Osteocyte (in vitro differentiated cells): Measurements from ENCODE around the gene BCL10. TPM values are rescaled to one million over a fixed set of nuclear protein-coding genes. Genes with fewer than 3 reads are reported as not detected.
A peak's percentile ranks its signal among the peaks of the same experiment; 100 is the strongest.

Experiments used
- DNase-seq: peaks from one replicate; pipeline ENCODE4 v3.0.0; 2021; ENCODE audit warnings: mixed read lengths; ENCODE audit not compliant: unreplicated experiment; ENCODE audit errors: extremely low spot score
- H3K27ac Mint-ChIP-seq: one replicate; pipeline ENCODE4 v1.8.0; 2021; ENCODE audit warnings: mild to moderate bottlenecking, mixed read lengths; ENCODE audit not compliant: unreplicated experiment
- H3K27me3 Mint-ChIP-seq: one replicate; pipeline ENCODE4 v1.8.0; 2021; ENCODE audit warnings: mixed read lengths; ENCODE audit not compliant: unreplicated experiment
- H3K36me3 Mint-ChIP-seq: one replicate; pipeline ENCODE4 v1.8.0; 2021; ENCODE audit warnings: mixed read lengths; ENCODE audit not compliant: unreplicated experiment
- H3K4me1 Mint-ChIP-seq: one replicate; pipeline ENCODE4 v1.8.0; 2021; ENCODE audit warnings: mixed read lengths; ENCODE audit not compliant: unreplicated experiment
- H3K4me3 Mint-ChIP-seq: one replicate; pipeline ENCODE4 v1.8.0; 2021; ENCODE audit warnings: mild to moderate bottlenecking, moderate library complexity, mixed read lengths; ENCODE audit not compliant: unreplicated experiment
- H3K9me3 Mint-ChIP-seq: one replicate; pipeline ENCODE4 v1.8.0; 2021; ENCODE audit warnings: mixed read lengths; ENCODE audit not compliant: unreplicated experiment
- CTCF ChIP-seq: fragments of 200-600 bp; sonication (generic); IDR thresholded peaks from 2 replicates; pipeline ENCODE4 v1.5.0; 2021; ENCODE audit warnings: antibody characterized with exemption, mild to moderate bottlenecking, moderate library complexity
- total RNA-seq: library from RNA; stranded (reverse); gene quantifications from 2 replicates; pipeline ENCODE4 v1.2.1, GENCODE V29; 2021

BCL10 gene
- total RNA-seq, 1 donor from 2014 or later = 27.9 TPM

DNA sequence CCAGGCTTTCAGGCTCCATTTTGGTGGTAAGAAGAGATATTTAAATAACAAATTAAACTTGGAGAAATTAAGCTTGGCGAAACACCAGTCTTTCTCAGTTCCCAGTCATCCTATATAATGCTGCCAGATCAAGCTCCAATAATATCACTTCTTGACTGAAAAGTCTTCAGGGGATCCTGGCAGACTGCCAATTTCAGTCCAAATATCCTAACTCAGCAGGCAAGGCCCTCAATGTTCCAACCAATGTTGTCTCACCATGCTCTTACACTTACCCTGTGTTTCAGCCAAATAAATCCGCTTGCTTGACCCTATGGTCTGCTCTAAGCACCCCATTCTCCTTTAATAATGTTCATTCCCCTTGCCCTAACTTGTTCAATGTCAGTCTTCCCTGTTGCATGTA lies 39.9 kb upstream of the BCL10 start:
- Mint-ChIP-seq H3K36me3 (peaks cover 21% of the 10 kb centered on the region), H3K9me3 (no peaks in the 10 kb centered on the region), H3K4me1 (peaks cover 89% of the 10 kb centered on the region), H3K27ac (peak overlapping the region; percentile 95), H3K4me3 (no peak overlapping the region), H3K27me3 (no peaks in the 10 kb centered on the region)
- TF ChIP-seq CTCF = no peak
- no peak for DNase-seq

GRCh38 chr1:85315789-85316188 lies 39.4 kb upstream of the BCL10 start:
- H3K9me3 Mint-ChIP-seq = no peaks in the 10 kb centered on the region
- peaks cover 20% of the 10 kb centered on the region for H3K36me3 Mint-ChIP-seq
- H3K4me1 Mint-ChIP-seq = peaks cover 84% of the 10 kb centered on the region
- no peak overlapping the region for H3K4me3 Mint-ChIP-seq
- TF ChIP-seq CTCF = no peak
- no peaks in the 10 kb centered on the region for H3K27me3 Mint-ChIP-seq
- peak overlapping the region; percentile 95 for H3K27ac Mint-ChIP-seq
- DNase-seq = no peak

DNA sequence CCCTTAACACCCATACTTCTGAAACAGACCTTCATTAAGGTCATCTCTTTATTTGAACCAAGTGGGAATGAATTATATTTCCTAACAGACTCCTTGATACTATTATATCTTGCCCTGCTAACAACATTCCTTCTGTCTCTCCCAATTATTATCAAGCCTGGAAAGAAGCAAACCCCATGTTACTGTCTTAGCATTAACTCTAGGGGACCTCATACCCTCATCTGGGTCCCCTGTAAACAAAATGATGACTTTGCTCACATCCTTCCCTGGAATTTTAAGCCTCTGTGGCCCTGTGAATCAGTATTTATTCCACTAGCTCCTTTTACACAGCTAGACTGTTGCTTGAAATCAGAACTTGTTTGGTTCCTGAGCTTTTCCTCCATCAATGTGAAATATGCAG lies 38.3 kb upstream of the BCL10 start:
- DNase-seq = no peak

GRCh38 chr1:85313888-85314696 lies 37.7 kb upstream of the BCL10 start:
- Mint-ChIP-seq H3K9me3 (no peaks in the 10 kb centered on the region), H3K4me3 (no peak overlapping the region), H3K27me3 (no peaks in the 10 kb centered on the region), H3K36me3 (peaks cover 7% of the 10 kb centered on the region), H3K27ac (peak overlapping the region; percentile 95), H3K4me1 (peaks cover 69% of the 10 kb centered on the region)
- no peak for DNase-seq
- TF ChIP-seq CTCF = no peak

More for the DNA sequence above, 38.3 kb upstream of the BCL10 start:
- Mint-ChIP-seq H3K27ac (peak overlapping the region; percentile 95), H3K9me3 (no peaks in the 10 kb centered on the region), H3K4me3 (no peak overlapping the region), H3K27me3 (no peaks in the 10 kb centered on the region), H3K36me3 (peaks cover 11% of the 10 kb centered on the region), H3K4me1 (peaks cover 73% of the 10 kb centered on the region)
- no peak for TF ChIP-seq CTCF

DNA sequence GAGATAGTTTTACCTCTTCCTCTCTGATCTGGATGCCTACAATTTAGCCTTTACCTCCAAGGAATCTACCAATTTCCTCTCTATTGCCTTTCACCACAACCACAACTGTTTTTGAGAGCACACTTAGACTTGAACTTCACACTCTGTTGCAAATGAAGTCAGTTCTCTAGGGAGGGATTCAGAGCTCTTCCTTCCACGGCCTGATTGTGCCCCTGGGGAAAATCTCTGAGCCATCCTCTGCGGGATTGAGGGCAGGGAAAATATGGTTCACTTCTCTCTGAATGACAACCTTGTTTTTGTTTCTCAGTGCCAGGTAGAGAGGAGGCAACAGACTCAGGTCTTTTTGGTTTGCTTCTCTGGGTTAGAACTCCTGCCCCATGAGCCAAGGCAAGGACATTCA lies 35.4 kb upstream of the BCL10 start:
- no peak overlapping the region for H3K4me3 Mint-ChIP-seq

More for the DNA sequence above, 35.4 kb upstream of the BCL10 start:
- no peaks in the 10 kb centered on the region for H3K9me3 Mint-ChIP-seq
- H3K27me3 Mint-ChIP-seq = no peaks in the 10 kb centered on the region
- H3K4me1 Mint-ChIP-seq = peaks cover 60% of the 10 kb centered on the region
- no peaks in the 10 kb centered on the region for H3K36me3 Mint-ChIP-seq
- no peak for DNase-seq
- H3K27ac Mint-ChIP-seq = peak overlapping the region; percentile 69
- TF ChIP-seq CTCF = no peak
